Activated T-helper 2 cell treated with anti-CD3 and anti-CD28 coated beads, Interferon-gamma antibody, Interleukin-2, Interleukin-4, amounts not matched to agents 10 μg/mL and 5 μg/mL and 100 μg/mL, durations not matched to agents 14 hours and 24 hours and 36 hours (primary cell): Measurements from ENCODE around the gene MBOAT2. TPM values are rescaled to one million over a fixed set of nuclear protein-coding genes. Genes with fewer than 3 reads are reported as not detected.
A peak's percentile ranks its signal among the peaks of the same experiment; 100 is the strongest.

ENCODE experiments used
- DNase-seq: peaks from one replicate; pipeline ENCODE4 v3.0.0; 2021; ENCODE audit warnings: low spot score
- H3K27ac Mint-ChIP-seq: one replicate; pipeline ENCODE4 v1.8.0; 2021; ENCODE audit warnings: mixed read lengths
- H3K27me3 Mint-ChIP-seq: one replicate; pipeline ENCODE4 v1.8.0; 2021; ENCODE audit warnings: low read depth, mixed read lengths
- H3K36me3 Mint-ChIP-seq: one replicate; pipeline ENCODE4 v1.8.0; 2021; ENCODE audit warnings: low read depth, mixed read lengths
- H3K4me1 Mint-ChIP-seq: one replicate; pipeline ENCODE4 v1.8.0; 2021; ENCODE audit warnings: low read depth, mixed read lengths
- H3K4me3 Mint-ChIP-seq: one replicate; pipeline ENCODE4 v1.8.0; 2021; ENCODE audit warnings: low read depth, mild to moderate bottlenecking, moderate library complexity, mixed read lengths
- H3K9me3 Mint-ChIP-seq: one replicate; pipeline ENCODE4 v1.8.0; 2021; ENCODE audit warnings: mixed read lengths
- intact Hi-C: fragments of 100-400 bp; cut with micrococcal nuclease; formaldehyde crosslinking; loops from one replicate; pipeline ENCODE4 v1.15.1; 2023
- total RNA-seq: library from RNA; stranded (reverse); gene quantifications from 2 replicates; pipeline ENCODE4 v1.2.3, GENCODE V29; 2022

Gene MBOAT2
- total RNA-seq, 1 donor from 2014 or later, result 6.0 TPM

DNA sequence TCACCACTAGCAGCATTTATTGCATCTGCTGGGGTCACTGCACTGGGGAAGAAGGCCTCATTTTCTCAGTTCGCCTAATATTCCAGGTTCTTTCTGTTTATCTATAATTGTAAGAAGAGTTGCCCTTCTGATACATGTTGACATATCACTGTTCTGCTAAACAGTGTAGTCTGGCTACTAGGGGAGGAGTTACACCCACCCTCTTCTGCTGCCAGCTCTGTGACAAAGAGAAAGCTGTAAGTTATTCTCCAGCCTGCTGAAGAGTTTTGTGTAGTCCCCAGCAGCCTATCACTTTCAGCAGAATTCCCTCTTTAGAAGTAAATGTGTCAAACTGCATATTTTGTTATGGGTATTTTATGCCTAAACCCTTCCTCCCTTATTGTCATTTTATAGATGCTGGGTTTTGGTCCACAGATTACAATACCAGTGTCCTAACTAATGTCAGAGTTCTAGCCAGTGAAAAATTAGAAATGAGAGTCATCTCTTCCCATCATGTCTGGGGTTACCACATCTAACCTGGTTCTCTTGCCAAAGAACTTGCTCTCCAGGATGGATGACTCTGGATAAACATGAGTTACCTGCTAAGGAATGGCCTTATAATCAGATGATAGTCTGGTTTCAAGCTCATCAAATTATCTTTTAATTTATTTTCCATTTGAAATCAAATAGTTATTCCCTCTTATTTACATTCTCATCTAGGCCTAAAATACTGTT is 5.6 kb upstream of the MBOAT2 start:
- peaks cover 4% of the 10 kb centered on the region for H3K36me3 Mint-ChIP-seq
- intact Hi-C loops, result no loop called here

GRCh38 chr2:9006368-9006767 is 2.9 kb upstream of the MBOAT2 start:
- Mint-ChIP-seq H3K27ac (no peak overlapping the region), H3K4me1 (peaks cover 8% of the 10 kb centered on the region), H3K9me3 (no peaks in the 10 kb centered on the region), H3K27me3 (peaks cover 12% of the 10 kb centered on the region), H3K4me3 (no peak overlapping the region), H3K36me3 (peaks cover 4% of the 10 kb centered on the region)
- no peak for DNase-seq
- intact Hi-C loops, result no loop called here

More for the DNA sequence above, 5.6 kb upstream of the MBOAT2 start:
- H3K27me3 Mint-ChIP-seq, result peaks cover 20% of the 10 kb centered on the region
- peaks cover 3% of the 10 kb centered on the region for H3K4me1 Mint-ChIP-seq
- H3K27ac Mint-ChIP-seq, result no peak overlapping the region
- H3K4me3 Mint-ChIP-seq, result no peak overlapping the region
- no peak for DNase-seq
- H3K9me3 Mint-ChIP-seq, result no peaks in the 10 kb centered on the region

- peaks cover 12% of the 10 kb centered on the region for H3K27me3 Mint-ChIP-seq
- DNase-seq, result no peak
- H3K4me1 Mint-ChIP-seq, result peaks cover 13% of the 10 kb centered on the region
- no peaks in the 10 kb centered on the region for H3K9me3 Mint-ChIP-seq
- peak overlapping the region; percentile 73 for H3K4me3 Mint-ChIP-seq
- H3K27ac Mint-ChIP-seq, result peak overlapping the region; percentile 46
- peaks cover 4% of the 10 kb centered on the region for H3K36me3 Mint-ChIP-seq
- intact Hi-C loops, result no loop called here
Observed at GRCh38 chr2:9004338-9005204, 1.1 kb upstream of the MBOAT2 start.

DNA sequence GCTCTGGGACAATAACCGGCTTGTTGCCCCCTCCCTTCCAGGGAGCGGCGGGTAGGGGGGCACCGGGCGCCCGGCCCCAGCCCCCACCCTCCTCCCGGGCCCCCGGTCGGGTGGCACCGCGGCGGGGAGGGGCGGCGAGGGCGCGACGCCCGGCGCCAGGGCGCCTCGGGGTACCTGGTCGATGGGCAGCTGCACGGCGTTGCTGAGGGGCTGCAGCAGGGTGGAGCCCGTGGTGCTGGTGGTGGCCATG is 193 bp downstream of the MBOAT2 start:
- DNase-seq, result no peak
- Mint-ChIP-seq H3K4me1 (peaks cover 14% of the 10 kb centered on the region), H3K36me3 (peaks cover 4% of the 10 kb centered on the region), H3K27ac (no peak overlapping the region), H3K9me3 (no peaks in the 10 kb centered on the region), H3K4me3 (no peak overlapping the region), H3K27me3 (peaks cover 19% of the 10 kb centered on the region)
- intact Hi-C loops, result no loop called here

GRCh38 chr2:9002637-9003365 is 683 bp downstream of the MBOAT2 start:
- no peak for DNase-seq
- intact Hi-C loops, result no loop called here
- H3K4me1 Mint-ChIP-seq, result peaks cover 14% of the 10 kb centered on the region
- no peak overlapping the region for H3K27ac Mint-ChIP-seq
- no peaks in the 10 kb centered on the region for H3K9me3 Mint-ChIP-seq
- H3K36me3 Mint-ChIP-seq, result peaks cover 4% of the 10 kb centered on the region
- H3K27me3 Mint-ChIP-seq, result peaks cover 20% of the 10 kb centered on the region
- H3K4me3 Mint-ChIP-seq, result peak overlapping the region; percentile 71

DNA sequence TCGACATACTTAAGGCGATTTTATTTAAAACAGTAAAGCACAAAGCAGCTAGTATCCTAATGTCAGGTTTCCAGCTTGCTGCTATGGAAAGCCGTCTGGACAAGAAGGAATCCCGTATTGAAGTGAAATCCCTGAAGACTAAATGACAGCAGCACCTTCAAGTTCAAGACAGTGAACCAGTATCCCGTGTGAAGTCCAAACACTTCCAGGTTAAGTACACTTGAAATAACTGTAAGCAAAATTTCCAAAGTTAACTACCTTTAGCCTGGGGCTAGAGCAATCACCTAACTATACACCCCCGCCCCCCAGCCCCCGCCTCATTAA is 1.2 kb downstream of the MBOAT2 start:
- Mint-ChIP-seq H3K4me1 (peaks cover 14% of the 10 kb centered on the region), H3K27ac (no peak overlapping the region), H3K36me3 (peaks cover 4% of the 10 kb centered on the region), H3K4me3 (peak overlapping the region; percentile 71), H3K27me3 (peaks cover 20% of the 10 kb centered on the region), H3K9me3 (no peaks in the 10 kb centered on the region)
- DNase-seq, result no peak
- intact Hi-C loops, result no loop called here

GRCh38 chr2:9001778-9002177 is 1.7 kb downstream of the MBOAT2 start:
- intact Hi-C loops, result no loop called here
- no peak overlapping the region for H3K27ac Mint-ChIP-seq
- peaks cover 4% of the 10 kb centered on the region for H3K36me3 Mint-ChIP-seq

DNA sequence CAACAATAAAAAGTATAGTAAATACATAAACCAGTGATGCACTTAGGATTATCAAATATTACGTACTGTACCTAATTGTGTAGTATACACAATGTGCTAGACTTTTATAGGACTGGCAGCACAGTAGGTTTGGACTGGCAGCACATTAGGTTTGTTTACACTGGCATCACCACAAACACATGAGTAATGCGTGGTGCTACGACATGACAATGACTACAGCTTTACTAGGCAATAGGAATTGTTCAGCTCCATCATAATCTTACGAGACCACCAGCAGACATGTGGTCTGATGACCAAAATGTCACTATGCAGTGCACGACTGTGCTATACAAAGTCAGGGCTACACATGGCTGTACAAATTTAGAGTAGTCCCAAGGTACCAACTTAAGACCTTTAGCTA is 2.3 kb downstream of the MBOAT2 start:
- Mint-ChIP-seq H3K36me3 (peaks cover 4% of the 10 kb centered on the region), H3K4me3 (no peak overlapping the region), H3K27ac (no peak overlapping the region), H3K9me3 (no peaks in the 10 kb centered on the region), H3K27me3 (peaks cover 20% of the 10 kb centered on the region), H3K4me1 (peaks cover 14% of the 10 kb centered on the region)
- DNase-seq, result no peak
- intact Hi-C loops, result no loop called here

More at GRCh38 chr2:9001778-9002177, 1.7 kb downstream of the MBOAT2 start:
- Mint-ChIP-seq H3K4me1 (peaks cover 14% of the 10 kb centered on the region), H3K9me3 (no peaks in the 10 kb centered on the region), H3K27me3 (peaks cover 20% of the 10 kb centered on the region), H3K4me3 (no peak overlapping the region)
- no peak for DNase-seq

GRCh38 chr2:9000442-9000841 is 3.0 kb downstream of the MBOAT2 start:
- H3K4me1 Mint-ChIP-seq, result peaks cover 14% of the 10 kb centered on the region
- H3K27me3 Mint-ChIP-seq, result peaks cover 20% of the 10 kb centered on the region
- intact Hi-C loops, result no loop called here
- H3K27ac Mint-ChIP-seq, result no peak overlapping the region
- H3K4me3 Mint-ChIP-seq, result no peak overlapping the region
- no peak for DNase-seq
- no peaks in the 10 kb centered on the region for H3K9me3 Mint-ChIP-seq
- H3K36me3 Mint-ChIP-seq, result peaks cover 4% of the 10 kb centered on the region

DNA sequence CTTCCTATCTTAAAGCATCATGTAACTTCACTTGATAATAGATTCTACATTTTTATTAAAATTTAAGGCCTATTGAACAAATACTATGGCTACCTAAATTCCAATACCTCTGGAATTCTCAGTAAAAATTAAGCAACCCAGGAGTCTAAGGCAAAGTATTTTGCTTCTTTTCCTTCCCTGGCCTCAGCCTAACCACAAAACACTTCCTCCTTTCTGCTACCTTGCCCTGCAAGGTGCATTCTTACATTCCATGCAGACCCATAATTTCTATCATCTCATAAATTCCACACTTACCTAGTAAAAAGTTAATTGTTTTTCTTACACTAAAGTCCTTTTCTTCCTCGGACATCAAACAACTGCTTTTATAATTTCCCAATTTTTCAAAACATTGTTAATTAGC is 3.7 kb downstream of the MBOAT2 start:
- H3K4me3 Mint-ChIP-seq, result no peak overlapping the region
- peaks cover 17% of the 10 kb centered on the region for H3K27me3 Mint-ChIP-seq
- H3K4me1 Mint-ChIP-seq, result peaks cover 14% of the 10 kb centered on the region
- intact Hi-C loops, result no loop called here
- DNase-seq, result no peak
- no peaks in the 10 kb centered on the region for H3K9me3 Mint-ChIP-seq
- no peak overlapping the region for H3K27ac Mint-ChIP-seq
- peaks cover 4% of the 10 kb centered on the region for H3K36me3 Mint-ChIP-seq

DNA sequence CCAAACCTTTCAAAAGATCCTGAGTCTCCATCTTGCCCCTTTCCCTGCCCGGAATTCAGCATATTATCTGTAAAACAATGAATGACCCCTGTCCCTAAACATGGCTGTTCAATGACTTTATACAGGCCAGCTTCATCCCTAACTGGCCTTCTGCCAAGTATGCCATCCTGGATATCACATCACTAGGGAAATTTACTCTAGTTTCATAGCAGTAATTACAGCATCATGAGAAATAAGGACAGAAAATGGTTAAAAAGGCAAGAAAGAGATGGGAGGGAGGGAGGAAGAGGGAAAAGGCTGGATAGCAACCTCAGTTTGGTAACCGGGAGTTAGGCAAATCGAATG is 4.4 kb downstream of the MBOAT2 start:
- no peak overlapping the region for H3K4me3 Mint-ChIP-seq
- H3K9me3 Mint-ChIP-seq, result no peaks in the 10 kb centered on the region
- no peak for DNase-seq
- no peaks in the 10 kb centered on the region for H3K36me3 Mint-ChIP-seq
- H3K4me1 Mint-ChIP-seq, result peaks cover 11% of the 10 kb centered on the region
- H3K27me3 Mint-ChIP-seq, result peaks cover 14% of the 10 kb centered on the region
- intact Hi-C loops, result no loop called here
- no peak overlapping the region for H3K27ac Mint-ChIP-seq

GRCh38 chr2:8998418-8999101 is 4.9 kb downstream of the MBOAT2 start:
- intact Hi-C loops, result no loop called here
- no peak for DNase-seq
- Mint-ChIP-seq H3K27me3 (peaks cover 17% of the 10 kb centered on the region), H3K4me1 (peaks cover 11% of the 10 kb centered on the region), H3K4me3 (no peak overlapping the region), H3K27ac (no peak overlapping the region), H3K9me3 (no peaks in the 10 kb centered on the region), H3K36me3 (no peaks in the 10 kb centered on the region)
